Nephron progenitor cell (in vitro differentiated cells): ENCODE results near the gene LIPK.
"Not testable (repeated sequence)": the region's sequence is repeated elsewhere in the genome, so short reads cannot be mapped to it uniquely, and the experiment has no call there.

Experiments
- DNase-seq: peaks from one replicate; pipeline ENCODE4 v3.0.0; 2021
- H3K27ac Mint-ChIP-seq: 2 replicates; pipeline ENCODE4 v1.8.0; 2021; ENCODE audit warnings: mild to moderate bottlenecking, moderate library complexity, mixed read lengths
- H3K27me3 Mint-ChIP-seq: 2 replicates; pipeline ENCODE4 v1.8.0; 2021; ENCODE audit warnings: mild to moderate bottlenecking, low read depth, mixed read lengths; ENCODE audit not compliant: poor library complexity
- H3K36me3 Mint-ChIP-seq: 2 replicates; pipeline ENCODE4 v1.8.0; 2021; ENCODE audit warnings: low read depth, mixed read lengths
- H3K4me1 Mint-ChIP-seq: 2 replicates; pipeline ENCODE4 v1.8.0; 2021; ENCODE audit warnings: mixed read lengths
- H3K4me3 Mint-ChIP-seq: 2 replicates; pipeline ENCODE4 v1.8.0; 2021; ENCODE audit warnings: mild to moderate bottlenecking, moderate library complexity, mixed read lengths
- H3K9me3 Mint-ChIP-seq: 2 replicates; pipeline ENCODE4 v1.8.0; 2021; ENCODE audit warnings: mild to moderate bottlenecking, moderate library complexity, mixed read lengths
- TF ChIP-seq, protein P1 (sequence below): fragments of 200-600 bp; sonication (generic); IDR thresholded peaks from 2 replicates; pipeline ENCODE4 v1.5.0; 2021; ENCODE audit warnings: antibody characterized with exemption

Gene LIPK

DNA sequence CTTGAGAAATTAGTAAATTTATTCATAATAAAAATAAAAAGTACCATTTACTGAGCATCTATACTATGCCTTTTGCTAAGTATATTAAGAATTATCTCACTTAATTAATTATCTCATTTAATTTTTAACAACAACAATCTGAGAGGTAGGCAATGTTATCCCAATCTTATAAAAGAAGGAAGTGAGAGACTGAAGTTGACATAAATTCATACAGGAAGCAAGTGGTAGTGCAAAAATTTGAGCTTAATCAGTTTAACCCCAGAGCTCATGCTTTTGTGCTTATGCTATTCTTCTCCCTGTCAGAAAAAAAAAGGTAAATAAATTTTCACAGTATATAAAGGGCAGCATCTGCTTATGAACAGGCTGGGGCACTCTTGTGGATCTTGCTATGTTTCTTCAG lies 44.5 kb upstream of the LIPK start:
- H3K27ac Mint-ChIP-seq, result no peak overlapping the region
- DNase-seq, result no peak
- H3K9me3 Mint-ChIP-seq, result no peaks in the 10 kb centered on the region

DNA sequence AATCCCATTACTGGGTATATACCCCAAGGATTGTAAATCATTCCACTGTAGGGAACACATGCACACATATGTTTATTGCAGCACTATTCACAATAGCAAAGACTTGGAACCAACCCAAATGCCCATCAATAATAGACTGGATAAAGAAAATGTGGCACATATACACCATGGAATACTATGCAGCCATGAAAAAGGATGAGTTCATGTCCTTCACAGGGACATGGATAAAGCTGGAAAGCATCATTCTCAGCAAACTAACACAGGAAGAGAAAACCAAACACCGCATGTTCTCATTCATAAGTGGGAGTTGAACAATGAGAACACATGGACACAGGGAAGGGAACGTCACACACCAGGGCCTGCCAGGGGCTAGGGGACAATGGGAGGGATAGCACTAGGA lies 42.9 kb upstream of the LIPK start:
- DNase-seq, H3K27me3 Mint-ChIP-seq, H3K27ac Mint-ChIP-seq, H3K4me3 Mint-ChIP-seq, H3K4me1 Mint-ChIP-seq, H3K36me3 Mint-ChIP-seq, H3K9me3 Mint-ChIP-seq: not testable (repeated sequence)

More for the DNA sequence above, 44.5 kb upstream of the LIPK start:
- H3K4me1 Mint-ChIP-seq, result no peaks in the 10 kb centered on the region
- H3K4me3 Mint-ChIP-seq, result no peak overlapping the region
- H3K27me3 Mint-ChIP-seq, result peaks cover 8% of the 10 kb centered on the region
- TF ChIP-seq, protein P1, sequence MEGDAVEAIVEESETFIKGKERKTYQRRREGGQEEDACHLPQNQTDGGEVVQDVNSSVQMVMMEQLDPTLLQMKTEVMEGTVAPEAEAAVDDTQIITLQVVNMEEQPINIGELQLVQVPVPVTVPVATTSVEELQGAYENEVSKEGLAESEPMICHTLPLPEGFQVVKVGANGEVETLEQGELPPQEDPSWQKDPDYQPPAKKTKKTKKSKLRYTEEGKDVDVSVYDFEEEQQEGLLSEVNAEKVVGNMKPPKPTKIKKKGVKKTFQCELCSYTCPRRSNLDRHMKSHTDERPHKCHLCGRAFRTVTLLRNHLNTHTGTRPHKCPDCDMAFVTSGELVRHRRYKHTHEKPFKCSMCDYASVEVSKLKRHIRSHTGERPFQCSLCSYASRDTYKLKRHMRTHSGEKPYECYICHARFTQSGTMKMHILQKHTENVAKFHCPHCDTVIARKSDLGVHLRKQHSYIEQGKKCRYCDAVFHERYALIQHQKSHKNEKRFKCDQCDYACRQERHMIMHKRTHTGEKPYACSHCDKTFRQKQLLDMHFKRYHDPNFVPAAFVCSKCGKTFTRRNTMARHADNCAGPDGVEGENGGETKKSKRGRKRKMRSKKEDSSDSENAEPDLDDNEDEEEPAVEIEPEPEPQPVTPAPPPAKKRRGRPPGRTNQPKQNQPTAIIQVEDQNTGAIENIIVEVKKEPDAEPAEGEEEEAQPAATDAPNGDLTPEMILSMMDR, result no peak
- no peaks in the 10 kb centered on the region for H3K36me3 Mint-ChIP-seq

DNA sequence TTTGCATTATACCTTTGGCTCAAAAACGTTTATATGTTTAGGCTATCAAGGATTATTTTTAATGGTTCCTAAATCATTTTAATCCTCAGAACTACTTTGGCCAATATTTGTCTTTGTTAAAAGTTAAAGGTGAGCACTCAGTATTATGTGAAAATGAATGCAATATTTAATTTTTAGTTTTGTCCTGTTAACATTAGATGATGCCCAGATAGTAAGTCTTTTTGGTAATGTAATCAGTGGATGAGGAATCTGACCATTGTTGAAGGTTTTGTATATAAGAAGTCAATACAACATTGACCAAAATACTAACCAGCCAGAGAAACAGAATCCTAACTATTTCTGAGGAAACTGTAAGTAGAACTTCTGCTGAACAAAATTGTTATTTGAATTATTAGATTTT lies 41.9 kb upstream of the LIPK start, which contains the start of gene LIPF:
Gene LIPF, plus strand, starts transcription at position 301 of the 400 bp plus-strand sequence. CDS start 2,856 bp downstream, outside the sequence.
- Mint-ChIP-seq H3K36me3 (no peaks in the 10 kb centered on the region), H3K4me1 (no peaks in the 10 kb centered on the region), H3K9me3 (no peaks in the 10 kb centered on the region), H3K27ac (no peak within 1 kb of the TSS), H3K4me3 (no peak within 1 kb of the TSS), H3K27me3 (peaks cover 5% of the 10 kb centered on the region)
- TF ChIP-seq, protein P1, result no peak
- no peak for DNase-seq

DNA sequence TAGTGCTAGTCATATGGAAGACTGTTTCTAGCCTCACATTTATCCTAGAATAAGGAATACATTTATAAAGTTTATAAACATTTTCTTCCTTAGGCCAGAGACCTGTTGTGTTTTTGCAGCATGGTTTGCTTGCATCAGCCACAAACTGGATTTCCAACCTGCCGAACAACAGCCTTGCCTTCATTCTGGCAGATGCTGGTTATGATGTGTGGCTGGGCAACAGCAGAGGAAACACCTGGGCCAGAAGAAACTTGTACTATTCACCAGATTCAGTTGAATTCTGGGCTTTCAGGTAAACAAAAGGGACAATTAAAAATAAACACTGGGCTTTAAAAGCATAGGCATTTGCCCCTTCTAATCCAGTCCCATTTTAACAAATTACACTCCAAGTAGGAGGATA lies 37.6 kb upstream of the LIPK start:
- TF ChIP-seq, protein P1, result no peak
- Mint-ChIP-seq H3K27ac (no peak overlapping the region), H3K27me3 (no peaks in the 10 kb centered on the region), H3K4me1 (peaks cover 5% of the 10 kb centered on the region), H3K36me3 (no peaks in the 10 kb centered on the region), H3K9me3 (no peaks in the 10 kb centered on the region), H3K4me3 (no peak overlapping the region)
- no peak for DNase-seq

DNA sequence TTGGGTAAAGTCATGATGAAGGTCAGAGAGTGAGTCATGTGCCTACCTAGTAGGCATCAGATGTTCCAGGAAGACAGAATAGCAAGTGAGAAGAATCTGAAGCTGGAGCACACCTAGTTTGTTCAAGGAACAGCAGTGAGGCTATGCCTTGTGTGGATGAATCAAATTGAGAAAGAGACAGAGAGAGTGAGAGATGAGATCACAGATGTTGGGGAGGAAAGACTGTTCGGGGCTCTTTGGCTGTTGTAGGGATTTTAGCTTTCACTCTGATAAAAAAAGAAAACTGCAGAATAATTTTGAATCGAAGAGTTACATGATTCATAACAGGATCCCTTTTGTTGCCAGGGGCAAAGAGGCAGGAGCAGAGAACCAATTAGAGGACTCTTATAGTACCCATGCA lies 35.6 kb upstream of the LIPK start:
- Mint-ChIP-seq H3K4me3 (no peak overlapping the region), H3K27me3 (peaks cover 3% of the 10 kb centered on the region), H3K27ac (no peak overlapping the region), H3K36me3 (no peaks in the 10 kb centered on the region), H3K4me1 (peaks cover 5% of the 10 kb centered on the region), H3K9me3 (no peaks in the 10 kb centered on the region)
- DNase-seq, result no peak
- TF ChIP-seq, protein P1, result no peak

DNA sequence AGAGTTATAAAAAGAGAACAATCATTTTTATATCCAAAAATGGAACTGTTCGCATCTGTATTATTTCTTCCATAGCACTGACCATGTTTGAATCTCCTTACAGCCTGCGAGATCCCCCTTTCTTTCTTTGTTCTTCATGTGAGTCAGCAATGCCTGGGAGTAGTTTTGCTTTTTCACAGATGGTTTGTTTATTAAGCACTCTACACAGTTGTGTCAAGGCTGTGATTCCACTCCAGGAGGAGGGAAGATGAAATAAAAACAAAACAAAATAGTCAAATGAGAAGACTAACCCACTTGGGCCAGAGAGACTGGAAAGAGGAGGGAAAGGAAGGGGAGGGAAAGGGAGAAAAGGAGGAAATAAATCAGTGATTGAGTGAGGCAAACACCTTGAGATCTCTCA lies 34.0 kb upstream of the LIPK start:
- Mint-ChIP-seq H3K9me3 (no peaks in the 10 kb centered on the region), H3K36me3 (no peaks in the 10 kb centered on the region), H3K4me3 (no peak overlapping the region), H3K27me3 (peaks cover 3% of the 10 kb centered on the region), H3K4me1 (peaks cover 5% of the 10 kb centered on the region), H3K27ac (no peak overlapping the region)
- no peak for DNase-seq
- TF ChIP-seq, protein P1, result no peak
